Measurements from ENCODE around the gene MAMSTR. TPM values are rescaled to one million over a fixed set of nuclear protein-coding genes. Genes with fewer than 3 reads are reported as not detected.

The MAMSTR gene
- total and polyA plus RNA-seq, 9 of the 15 experiments (the other 6 are each of a cell fraction or from before 2014, with no cell fraction given), result 0.08 to 1.00 (median 0.40) TPM; not detected in 1

GRCh38 chr19:48745208-48745995 lies 25.9 kb upstream of the MAMSTR start (continued):
- TF ChIP-seq ZBTB7A (IDR thresholded peaks at IDR 0.05; ENCODE audit: borderline replicate concordance, control insufficient read depth, low read depth, low read length) (no peak), STAT6 (CRISPR knock-in tag; IDR thresholded peaks at IDR 0.05) (0 out of 2 replicates have a peak, but pooled peaks have one; percentile 56), L3MBTL2 (IDR thresholded peaks at IDR 0.05) (0 out of 2 replicates have a peak, but pooled peaks have one; percentile 26), POU5F1 (IDR thresholded peaks at IDR 0.05; ENCODE audit: borderline replicate concordance, low read depth, low read length, partially characterized antibody) (peak; percentile 30), HCFC1 (IDR thresholded peaks at IDR 0.05; ENCODE audit: low read depth, low read length) (peak; percentile 99), NR2C1 (IDR thresholded peaks at IDR 0.05) (no peak), NR2C1 (tag; IDR thresholded peaks at IDR 0.05) (peak; percentile 49; the same call in 1 of the 2 replicates), SREBF1 (IDR thresholded peaks at IDR 0.05; ENCODE audit: borderline replicate concordance, low read depth, low read length) (0 out of 2 replicates have a peak, but pooled peaks have one; percentile 27), ZFX (CRISPR knock-in tag; IDR thresholded peaks at IDR 0.05) (peak; percentile 13; the same call in 1 of the 2 replicates), CREM (IDR thresholded peaks at IDR 0.05; ENCODE audit: low read depth) (peak; percentile 71), THRA (IDR thresholded peaks at IDR 0.05) (no peak), RERE (CRISPR knock-in tag; IDR thresholded peaks at IDR 0.05; ENCODE audit: borderline replicate concordance) (0 out of 2 replicates have a peak, but pooled peaks have one; percentile 25)

Data from K562 (cell line).